ENCODE measurements around the gene CLEC5A. TPM values are rescaled to one million over a fixed set of nuclear protein-coding genes. Genes with fewer than 3 reads are reported as not detected.
"Not testable (repeated sequence)": the region's sequence is repeated elsewhere in the genome, so short reads cannot be mapped to it uniquely, and the experiment has no call there.

Gene CLEC5A
- total and polyA plus RNA-seq, 7 donors = 0.04 to 1.2 (median 0.33) TPM; not detected in 1

GRCh38 chr7:141991140-141991539 is 44.4 kb upstream of the CLEC5A start:
- no peak for ATAC-seq
- no peaks in the 10 kb centered on the region for H3K4me1 ChIP-seq
- H3K9me3 ChIP-seq = no peaks in the 10 kb centered on the region
- no peaks in the 10 kb centered on the region for H3K36me3 ChIP-seq (ENCODE audit: insufficient read depth in 1 of 2, low read depth in 1 of 2)
- no peak for DNase-seq
- H3K27ac ChIP-seq = no peak overlapping the region
- H3K4me3 ChIP-seq = no peak overlapping the region
- H3K27me3 ChIP-seq (ENCODE audit: insufficient read depth in 3 of 3, low read length in 2 of 3) = no peaks in the 10 kb centered on the region
- intact Hi-C loops (cut with DNase I) = no loop called here
- TF ChIP-seq, protein P1, sequence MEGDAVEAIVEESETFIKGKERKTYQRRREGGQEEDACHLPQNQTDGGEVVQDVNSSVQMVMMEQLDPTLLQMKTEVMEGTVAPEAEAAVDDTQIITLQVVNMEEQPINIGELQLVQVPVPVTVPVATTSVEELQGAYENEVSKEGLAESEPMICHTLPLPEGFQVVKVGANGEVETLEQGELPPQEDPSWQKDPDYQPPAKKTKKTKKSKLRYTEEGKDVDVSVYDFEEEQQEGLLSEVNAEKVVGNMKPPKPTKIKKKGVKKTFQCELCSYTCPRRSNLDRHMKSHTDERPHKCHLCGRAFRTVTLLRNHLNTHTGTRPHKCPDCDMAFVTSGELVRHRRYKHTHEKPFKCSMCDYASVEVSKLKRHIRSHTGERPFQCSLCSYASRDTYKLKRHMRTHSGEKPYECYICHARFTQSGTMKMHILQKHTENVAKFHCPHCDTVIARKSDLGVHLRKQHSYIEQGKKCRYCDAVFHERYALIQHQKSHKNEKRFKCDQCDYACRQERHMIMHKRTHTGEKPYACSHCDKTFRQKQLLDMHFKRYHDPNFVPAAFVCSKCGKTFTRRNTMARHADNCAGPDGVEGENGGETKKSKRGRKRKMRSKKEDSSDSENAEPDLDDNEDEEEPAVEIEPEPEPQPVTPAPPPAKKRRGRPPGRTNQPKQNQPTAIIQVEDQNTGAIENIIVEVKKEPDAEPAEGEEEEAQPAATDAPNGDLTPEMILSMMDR (IDR thresholded peaks at IDR 0.05) = no peak
- 82 to 90% (median 86%) methylated on average over 6 of the region's 6 CpGs for WGBS, 3 donors

GRCh38 chr7:141990011-141990725 is 43.4 kb upstream of the CLEC5A start:
- TF ChIP-seq, protein P1 (IDR thresholded peaks at IDR 0.05) = no peak
- DNase-seq = no peak
- WGBS, 3 donors = 63 to 82% (median 66%) methylated on average over 2 of the region's 2 CpGs
- H3K36me3 ChIP-seq (ENCODE audit: insufficient read depth in 1 of 2, low read depth in 1 of 2) = no peaks in the 10 kb centered on the region
- no peaks in the 10 kb centered on the region for H3K9me3 ChIP-seq
- H3K27me3 ChIP-seq (ENCODE audit: insufficient read depth in 3 of 3, low read length in 2 of 3) = no peaks in the 10 kb centered on the region
- ATAC-seq = no peak
- H3K4me3 ChIP-seq = no peak overlapping the region
- H3K4me1 ChIP-seq = no peaks in the 10 kb centered on the region
- H3K27ac ChIP-seq = no peak overlapping the region
- intact Hi-C loops (cut with DNase I) = no loop called here

GRCh38 chr7:141987803-141988202 is 41.0 kb upstream of the CLEC5A start:
- H3K9me3 ChIP-seq; H3K27ac ChIP-seq; H3K27me3 ChIP-seq (ENCODE audit: insufficient read depth in 3 of 3, low read length in 2 of 3); intact Hi-C loops (cut with DNase I); ATAC-seq; H3K36me3 ChIP-seq (ENCODE audit: insufficient read depth in 1 of 2, low read depth in 1 of 2); DNase-seq; H3K4me1 ChIP-seq; H3K4me3 ChIP-seq: not testable (repeated sequence)
- 85 to 87% (median 86%) methylated on average over 4 of the region's 4 CpGs for WGBS, 3 donors

DNA sequence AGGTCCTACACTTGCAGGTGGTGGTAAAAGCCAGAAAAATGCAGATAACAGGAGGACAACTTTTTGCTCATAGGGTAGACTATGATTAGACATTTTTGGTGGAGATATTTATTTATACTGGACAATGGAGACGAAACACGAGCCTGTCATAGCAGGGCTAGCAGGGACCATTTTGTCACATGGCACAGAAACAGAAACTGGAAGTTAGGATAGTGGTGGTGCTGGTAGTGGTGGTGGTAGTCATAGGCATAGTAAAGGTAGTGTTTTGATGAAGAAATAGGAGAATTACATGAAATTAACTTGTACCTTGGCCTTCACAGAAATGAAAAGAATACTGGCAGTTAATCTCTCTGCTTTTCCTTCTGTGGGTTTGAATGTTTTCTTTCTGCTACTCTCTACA is 40.1 kb upstream of the CLEC5A start:
- Histone ChIP-seq H3K27me3 (ENCODE audit: insufficient read depth in 3 of 3, low read length in 2 of 3) (no peaks in the 10 kb centered on the region), H3K4me1 (no peaks in the 10 kb centered on the region), H3K4me3 (no peak overlapping the region), H3K36me3 (ENCODE audit: insufficient read depth in 1 of 2, low read depth in 1 of 2) (no peaks in the 10 kb centered on the region), H3K9me3 (no peaks in the 10 kb centered on the region), H3K27ac (no peak overlapping the region)
- intact Hi-C loops (cut with DNase I) = no loop called here
- TF ChIP-seq, protein P1 (IDR thresholded peaks at IDR 0.05) = no peak
- no peak for DNase-seq
- 74 to 84% (median 79%) methylated on average over 2 of the region's 2 CpGs for WGBS, 3 donors
- no peak for ATAC-seq

GRCh38 chr7:141985926-141986325 is 39.2 kb upstream of the CLEC5A start:
- intact Hi-C loops (cut with DNase I); H3K36me3 ChIP-seq (ENCODE audit: insufficient read depth in 1 of 2, low read depth in 1 of 2); ATAC-seq; H3K27ac ChIP-seq; H3K9me3 ChIP-seq; H3K27me3 ChIP-seq (ENCODE audit: insufficient read depth in 3 of 3, low read length in 2 of 3); H3K4me3 ChIP-seq; H3K4me1 ChIP-seq; DNase-seq: not testable (repeated sequence)
- WGBS, 3 donors = 79 to 90% (median 90%) methylated on average over 7 to 8 of the region's 13 CpGs
